ENCODE measurements around the gene HOXD13.

The HOXD13 gene

GRCh38 chr2:176133389-176133788, 40.9 kb downstream of the HOXD13 start:
- DNase-seq = no peak

- no peak for DNase-seq
These were observed 41.5 kb downstream of the HOXD13 start for GRCh38 chr2:176134035-176134434.

- no peak for DNase-seq
These were observed 42.5 kb downstream of the HOXD13 start for GRCh38 chr2:176135035-176135440.

GRCh38 chr2:176136374-176137251, 44.1 kb downstream of the HOXD13 start:
- DNase-seq = no peak

DNA sequence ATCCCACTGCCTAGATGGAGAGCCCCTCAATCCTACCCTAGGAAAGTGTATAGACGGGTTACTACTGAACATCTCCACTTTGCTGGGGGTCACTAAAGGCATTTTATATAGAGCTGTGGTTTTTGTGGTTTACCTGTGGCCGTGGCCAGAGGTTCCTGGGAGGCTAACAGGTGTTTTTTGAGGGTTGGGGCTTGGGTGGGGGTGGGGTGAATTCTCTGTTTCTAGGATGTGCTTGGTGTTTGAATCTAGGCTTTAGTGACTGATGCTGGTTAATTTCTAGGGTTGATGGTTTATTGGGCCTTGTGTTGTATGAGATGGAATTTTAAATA, 44.7 kb downstream of the HOXD13 start:
- no peak for DNase-seq

DNA sequence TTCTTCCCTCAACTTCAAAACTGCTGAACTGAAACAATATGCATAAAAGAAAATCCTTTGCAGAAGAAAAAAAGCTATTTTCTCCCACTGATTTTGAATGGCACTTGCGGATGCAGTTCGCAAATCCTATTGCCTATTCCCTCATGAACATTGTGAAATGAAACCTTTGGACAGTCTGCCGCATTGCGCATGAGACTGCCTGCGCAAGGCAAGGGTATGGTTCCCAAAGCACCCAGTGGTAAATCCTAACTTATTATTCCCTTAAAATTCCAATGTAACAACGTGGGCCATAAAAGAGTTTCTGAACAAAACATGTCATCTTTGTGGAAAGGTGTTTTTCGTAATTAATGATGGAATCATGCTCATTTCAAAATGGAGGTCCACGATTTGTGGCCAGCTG, 45.4 kb downstream of the HOXD13 start:
- DNase-seq = no peak

DNA sequence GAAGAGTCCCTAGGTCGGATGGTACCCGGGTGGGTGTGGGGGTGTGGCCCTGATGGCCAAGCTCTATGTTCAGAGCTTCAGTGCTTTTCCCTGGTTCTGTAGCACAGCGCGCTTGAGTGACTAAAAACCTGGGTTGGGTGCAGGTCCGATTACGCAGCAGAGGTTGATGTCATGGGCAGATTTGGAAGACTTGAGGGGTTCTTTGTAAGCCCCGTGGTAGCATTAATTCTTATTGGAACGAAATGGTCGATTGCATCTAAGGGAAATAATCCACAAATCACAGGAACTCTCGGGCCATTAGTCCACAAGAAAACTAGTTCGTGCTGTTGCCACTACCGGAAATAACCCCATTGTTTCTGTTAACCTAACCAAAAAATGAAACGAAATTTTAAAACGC, 46.0 kb downstream of the HOXD13 start:
- DNase-seq = no peak

- no peak for DNase-seq
These were observed 46.6 kb downstream of the HOXD13 start for GRCh38 chr2:176138923-176139660.

- DNase-seq = no peak
These were observed 47.4 kb downstream of the HOXD13 start for GRCh38 chr2:176139661-176140512.

- peak; percentile 44 for DNase-seq
These were observed 48.2 kb downstream of the HOXD13 start for GRCh38 chr2:176140513-176141317.

GRCh38 chr2:176142281-176142680, 49.8 kb downstream of the HOXD13 start:
- DNase-seq = no peak

Data from activated T-cell treated with anti-CD3 and anti-CD28 coated beads for 4 hours (primary cell).